ENCODE measurements around the gene LARGE1.

Gene LARGE1

GRCh38 chr22:33337524-33337923 is 582.8 kb downstream of the LARGE1 start:
- no peak for DNase-seq

DNA sequence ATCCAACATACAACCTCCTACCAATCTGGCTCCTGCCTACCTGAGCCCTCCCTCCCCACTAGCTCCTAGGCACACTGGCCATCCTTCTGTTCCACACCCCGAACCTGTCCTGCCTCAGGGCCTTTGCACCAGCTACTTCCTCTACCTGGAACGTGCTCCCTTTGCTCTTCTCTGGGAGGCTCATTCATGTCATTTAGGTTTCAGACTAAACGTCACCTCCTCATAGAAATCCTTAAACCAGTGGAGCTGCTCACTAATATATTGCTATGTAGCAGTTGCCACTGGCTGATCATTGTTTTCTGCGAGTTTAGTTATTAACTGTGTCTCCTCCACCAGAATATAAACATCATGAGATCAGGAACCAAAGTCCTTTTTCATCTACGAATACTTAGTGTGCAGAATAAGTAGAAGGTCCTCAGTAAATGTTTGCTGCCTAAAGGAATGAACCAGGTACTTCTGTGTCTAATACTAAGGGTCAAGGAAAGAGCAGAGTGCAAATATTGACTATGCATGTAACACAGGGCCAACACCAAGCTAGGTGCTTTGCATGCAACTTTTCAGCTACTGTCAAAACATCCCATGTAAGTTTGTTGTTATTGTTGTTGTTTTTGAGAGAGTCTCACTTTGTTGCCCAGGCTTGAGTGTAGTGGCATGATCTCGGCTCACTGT is 584.5 kb downstream of the LARGE1 start:
- DNase-seq: no peak

DNA sequence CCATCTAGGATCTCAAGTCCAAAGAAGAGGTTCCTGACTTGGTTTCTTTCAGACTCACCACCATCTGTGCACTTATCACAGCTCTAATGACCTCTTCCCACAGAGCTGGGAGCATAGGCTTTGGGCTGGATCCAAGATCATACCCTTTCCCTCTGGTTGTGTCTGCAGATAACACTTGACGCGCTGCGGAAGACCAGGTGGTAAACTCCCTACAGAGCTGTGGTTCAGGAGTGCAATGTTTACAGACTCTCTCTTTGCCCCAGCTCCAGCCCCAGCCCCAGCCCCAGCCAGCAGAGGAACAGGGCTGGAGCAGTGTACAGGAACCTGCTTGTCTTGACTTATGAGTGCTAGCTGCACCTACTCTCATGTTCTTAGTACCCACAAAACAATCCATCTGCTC is 587.7 kb downstream of the LARGE1 start:
- no peak for DNase-seq

DNA sequence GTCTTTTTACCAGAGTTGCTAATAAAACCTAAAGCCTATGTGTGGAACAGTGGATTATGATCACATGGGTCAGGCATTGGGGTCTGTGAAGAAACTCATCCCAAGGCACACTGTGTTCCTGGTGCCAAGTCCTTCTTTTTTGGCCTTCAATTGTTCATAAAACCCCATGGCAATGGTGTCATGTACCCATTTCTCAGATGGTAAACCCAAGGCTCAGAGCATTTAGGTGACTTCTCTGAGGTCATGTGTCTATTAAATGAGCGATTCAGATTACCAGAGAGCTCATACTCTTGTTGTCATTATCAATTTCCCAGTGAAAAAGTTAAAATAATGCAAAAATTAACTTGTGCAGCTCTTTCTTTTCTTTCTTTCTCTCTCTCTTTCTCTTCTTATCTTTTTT is 589.3 kb downstream of the LARGE1 start:
- no peak for DNase-seq

- no peak for DNase-seq
These were observed 589.7 kb downstream of the LARGE1 start for GRCh38 chr22:33330534-33330933.

DNA sequence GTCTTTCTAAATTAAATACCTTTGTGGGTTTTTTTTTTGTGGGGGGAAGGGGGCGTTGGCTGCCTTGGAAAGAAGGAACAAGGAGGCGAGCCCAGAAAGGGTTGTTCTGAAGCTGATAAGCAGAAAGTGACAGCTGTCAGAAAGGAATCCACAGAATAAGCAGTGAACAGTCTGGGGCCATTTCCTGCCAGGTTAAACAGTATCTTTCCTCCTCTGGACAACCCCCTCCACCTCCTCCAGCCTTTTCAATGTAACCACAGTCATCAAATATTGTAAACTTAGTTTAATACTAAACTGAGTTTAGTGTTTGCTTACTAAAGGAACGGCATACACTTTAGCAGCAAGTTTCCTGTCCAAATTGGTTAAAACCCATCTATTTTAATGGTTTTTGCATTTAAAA is 590.9 kb downstream of the LARGE1 start:
- DNase-seq: no peak

DNA sequence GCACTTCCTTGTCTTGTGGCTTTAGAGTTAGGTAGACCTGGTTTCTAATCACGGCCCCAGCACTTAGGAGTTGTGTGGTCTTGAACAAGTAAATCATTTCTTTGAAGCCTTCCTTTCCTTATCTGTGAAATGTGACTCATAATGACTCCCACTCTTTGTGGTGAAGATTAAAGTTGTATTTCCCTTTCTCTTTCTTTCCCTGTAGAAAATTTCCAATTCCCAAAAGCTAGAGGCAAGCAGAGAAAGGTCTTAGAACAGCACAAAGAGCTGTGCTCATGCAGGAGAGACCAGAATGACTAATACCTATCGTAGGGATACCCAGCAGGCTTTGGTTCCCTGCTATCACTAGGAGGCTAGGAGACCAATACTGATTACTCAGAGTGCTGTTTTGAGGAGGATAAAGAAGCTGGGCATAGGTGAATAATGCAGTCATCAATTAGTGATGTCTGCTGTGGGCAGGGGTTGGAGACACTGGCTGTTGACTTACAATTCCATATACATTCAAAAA is 591.4 kb downstream of the LARGE1 start:
- no peak for DNase-seq

DNA sequence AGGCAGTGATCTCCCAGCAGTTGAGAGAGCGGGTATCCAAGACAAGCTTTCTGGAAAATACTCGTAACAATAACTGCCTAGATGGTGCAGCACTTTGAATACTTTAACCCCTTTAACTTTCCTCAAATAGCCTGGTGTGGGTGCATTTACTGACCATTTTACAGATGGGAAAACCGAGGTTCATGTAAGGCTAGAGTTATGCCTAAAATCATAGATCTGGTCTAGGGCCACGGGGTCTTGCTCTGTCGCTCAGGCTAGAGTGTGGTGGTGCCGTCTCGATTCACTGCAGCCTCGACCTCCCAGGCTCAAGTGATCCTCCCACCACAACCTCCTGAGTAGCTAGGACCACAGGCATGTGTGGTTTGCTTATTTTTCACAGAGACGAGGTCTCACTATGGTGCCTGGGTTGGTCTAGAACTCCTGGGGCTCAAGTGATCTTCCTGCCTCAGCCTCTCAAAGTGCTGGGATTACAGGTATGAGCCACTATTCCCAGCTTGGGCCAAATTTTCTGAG is 592.9 kb downstream of the LARGE1 start:
- DNase-seq: no peak

- no peak for DNase-seq
These were observed 593.6 kb downstream of the LARGE1 start for GRCh38 chr22:33326540-33327295.

GRCh38 chr22:33325232-33326004 is 594.9 kb downstream of the LARGE1 start:
- DNase-seq: no peak

- DNase-seq: no peak
These were observed 596.0 kb downstream of the LARGE1 start for GRCh38 chr22:33324228-33324627.

DNA sequence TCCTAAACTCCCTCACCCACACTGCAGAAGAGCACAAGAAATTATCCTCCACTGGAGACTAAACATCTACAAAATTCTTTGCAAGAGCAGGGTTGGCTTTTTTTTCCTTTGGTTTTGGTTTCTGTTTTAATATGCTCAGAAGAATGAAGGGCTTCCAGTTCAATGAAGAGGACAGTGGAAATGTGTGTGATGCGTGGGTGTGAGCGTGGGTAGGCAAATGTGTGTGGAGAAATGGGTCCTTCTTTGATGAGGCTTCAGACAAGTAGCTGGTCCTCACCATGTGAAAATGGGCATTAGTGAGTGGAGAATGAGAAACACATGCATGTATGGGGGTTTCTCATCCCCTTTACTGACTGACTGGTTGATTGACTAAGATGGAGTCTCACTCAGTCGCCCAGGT is 598.8 kb downstream of the LARGE1 start:
- no peak for DNase-seq

DNA sequence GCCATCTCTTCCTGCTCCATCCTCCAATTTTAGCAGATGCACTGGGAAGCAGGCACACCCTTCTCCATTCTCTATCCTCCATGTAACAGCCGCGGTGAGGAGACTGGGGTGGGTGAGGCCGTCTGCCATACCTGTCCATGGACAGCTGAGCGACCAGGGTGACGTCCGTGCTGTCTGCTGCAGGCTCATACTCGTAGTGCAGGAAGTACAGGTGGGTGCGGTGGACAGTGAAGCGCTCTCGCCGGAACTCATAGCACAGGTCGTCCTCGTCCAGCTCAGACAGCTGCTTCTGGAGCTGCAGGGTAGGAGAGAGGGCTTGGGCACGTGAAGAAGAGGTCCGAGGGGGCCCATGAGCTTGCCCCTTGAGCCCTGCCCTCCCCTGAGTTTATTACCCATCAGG is 604.3 kb downstream of the LARGE1 start:
- DNase-seq: no peak

GRCh38 chr22:33315117-33315516 is 605.2 kb downstream of the LARGE1 start:
- no peak for DNase-seq

DNA sequence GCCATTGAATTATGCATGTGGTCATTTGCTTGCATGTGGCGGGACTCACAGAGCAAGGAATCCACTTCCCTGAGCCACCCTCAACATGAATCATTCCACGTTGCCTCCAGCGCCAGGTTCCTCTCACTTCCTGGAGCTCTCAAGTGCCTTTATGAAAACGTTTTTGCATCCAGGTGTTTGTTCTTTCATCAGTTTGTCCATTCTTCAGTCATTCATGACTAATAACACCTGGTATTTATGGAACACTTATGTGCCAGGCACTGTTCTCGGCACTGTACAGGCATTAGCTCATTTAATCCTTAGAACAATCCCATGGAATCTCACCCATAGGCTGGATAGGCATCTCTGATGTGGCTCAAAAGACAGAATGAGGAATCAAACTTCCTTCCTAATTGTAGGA is 606.0 kb downstream of the LARGE1 start:
- DNase-seq: no peak

- DNase-seq: no peak
These were observed 617.2 kb downstream of the LARGE1 start for GRCh38 chr22:33303099-33303498.

GRCh38 chr22:33302549-33302948 is 617.7 kb downstream of the LARGE1 start:
- DNase-seq: no peak

- DNase-seq: no peak
These were observed 618.2 kb downstream of the LARGE1 start for GRCh38 chr22:33302049-33302545.

DNA sequence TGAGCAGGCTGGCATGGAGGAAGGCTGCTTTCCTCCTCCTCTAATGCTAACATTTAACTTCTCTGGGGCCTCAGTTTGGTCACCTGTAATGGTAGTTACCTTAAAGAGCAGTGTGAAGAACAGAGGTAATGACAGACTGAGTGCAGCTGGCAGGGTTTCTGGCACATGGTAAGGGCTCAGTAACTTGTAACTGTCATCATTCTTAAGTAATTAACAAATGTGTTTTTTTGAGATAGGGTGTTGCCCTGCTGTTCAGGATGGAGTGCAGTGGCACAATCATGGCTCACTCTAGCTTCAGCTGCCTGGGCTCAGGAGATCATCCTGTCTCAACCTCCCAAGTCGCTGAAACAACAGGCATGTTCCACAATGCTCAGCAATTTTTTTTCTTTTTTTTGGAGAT is 620.1 kb downstream of the LARGE1 start:
- DNase-seq: no peak

DNA sequence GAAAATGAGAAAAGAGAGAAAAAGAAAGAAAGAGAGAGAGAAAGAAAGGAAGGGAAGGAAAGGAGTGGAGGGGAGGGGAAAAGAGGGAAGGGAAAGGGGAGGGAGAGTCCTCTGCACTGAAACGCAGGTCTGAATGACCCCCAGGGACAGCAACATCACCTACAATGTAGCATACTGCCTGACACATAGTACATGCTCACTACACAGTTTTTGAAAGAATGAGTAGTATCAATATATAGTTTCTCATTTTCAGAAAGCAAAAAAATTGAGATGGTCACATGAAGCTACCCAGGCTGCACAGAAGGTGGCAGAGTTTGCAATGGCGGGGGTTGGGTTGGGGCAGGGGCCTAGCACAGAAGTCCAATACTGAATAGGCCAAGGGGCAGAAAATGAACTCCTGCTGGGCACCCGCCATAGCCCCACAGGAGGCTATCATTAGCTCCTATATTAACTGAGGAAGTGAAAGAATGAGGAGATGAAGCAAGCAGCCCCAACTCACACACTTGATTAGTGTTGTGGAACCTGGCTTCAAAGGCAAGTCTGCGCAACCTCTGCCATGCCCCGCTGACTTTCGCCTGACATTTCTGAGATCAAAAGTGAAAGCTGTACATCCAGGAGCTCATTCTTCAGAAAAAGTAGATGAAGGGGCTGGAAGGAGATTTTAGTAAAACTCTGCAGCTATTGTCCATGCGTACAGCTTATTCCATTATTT is 620.9 kb downstream of the LARGE1 start:
- DNase-seq: no peak

GRCh38 chr22:33296941-33297340 is 623.3 kb downstream of the LARGE1 start:
- DNase-seq: no peak

DNA sequence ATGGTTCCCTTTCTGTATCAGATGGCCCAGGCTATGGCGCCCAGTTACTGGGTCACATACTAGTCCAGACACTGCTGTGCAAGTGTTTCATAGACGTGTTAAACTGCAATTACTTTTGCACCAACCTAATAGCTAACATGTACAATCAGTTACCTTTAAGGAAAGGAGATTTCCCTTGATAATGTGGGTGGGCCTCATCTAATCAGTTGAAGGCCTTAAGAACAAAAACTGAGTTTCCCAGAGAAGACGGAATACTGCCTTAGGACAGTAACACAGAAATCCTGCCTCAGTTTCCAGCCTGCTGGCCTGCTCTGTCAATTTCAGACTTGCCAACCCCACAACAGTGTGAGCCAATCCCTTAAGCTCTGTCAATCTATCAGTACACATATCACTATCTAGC is 632.2 kb downstream of the LARGE1 start:
- no peak for DNase-seq

DNA sequence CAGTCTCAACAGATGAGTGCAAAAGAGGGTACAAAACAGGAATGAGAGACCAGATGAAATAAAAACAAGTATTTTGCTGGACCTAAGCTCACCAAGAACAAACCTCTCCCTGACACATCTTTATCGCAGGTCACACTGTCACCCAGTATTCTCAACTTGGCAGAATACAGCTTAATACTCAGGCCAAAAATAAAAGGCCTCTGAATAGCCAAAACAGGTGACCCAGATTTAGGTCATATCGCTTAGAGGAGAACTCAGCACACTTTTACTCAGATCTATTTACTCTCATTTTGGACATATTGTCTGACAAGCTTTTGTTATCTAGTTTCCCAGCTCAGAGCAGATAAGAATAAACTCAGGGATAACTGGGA is 645.2 kb downstream of the LARGE1 start:
- DNase-seq: no peak
